ENCODE measurements around the gene PPIB.

GRCh38 chr15:64144565-64145281, 18.1 kb downstream of the PPIB start:
- TF ChIP-seq CTCF (IDR thresholded peaks at IDR 0.05) (no peak), POLR2A (IDR thresholded peaks at IDR 0.05) (no peak), EP300 (IDR thresholded peaks at IDR 0.05) (no peak)
